ENCODE data around the gene DIS3L2.
"Not testable (repeated sequence)": the region's sequence is repeated elsewhere in the genome, so short reads cannot be mapped to it uniquely, and the experiment has no call there.

The DIS3L2 gene

DNA sequence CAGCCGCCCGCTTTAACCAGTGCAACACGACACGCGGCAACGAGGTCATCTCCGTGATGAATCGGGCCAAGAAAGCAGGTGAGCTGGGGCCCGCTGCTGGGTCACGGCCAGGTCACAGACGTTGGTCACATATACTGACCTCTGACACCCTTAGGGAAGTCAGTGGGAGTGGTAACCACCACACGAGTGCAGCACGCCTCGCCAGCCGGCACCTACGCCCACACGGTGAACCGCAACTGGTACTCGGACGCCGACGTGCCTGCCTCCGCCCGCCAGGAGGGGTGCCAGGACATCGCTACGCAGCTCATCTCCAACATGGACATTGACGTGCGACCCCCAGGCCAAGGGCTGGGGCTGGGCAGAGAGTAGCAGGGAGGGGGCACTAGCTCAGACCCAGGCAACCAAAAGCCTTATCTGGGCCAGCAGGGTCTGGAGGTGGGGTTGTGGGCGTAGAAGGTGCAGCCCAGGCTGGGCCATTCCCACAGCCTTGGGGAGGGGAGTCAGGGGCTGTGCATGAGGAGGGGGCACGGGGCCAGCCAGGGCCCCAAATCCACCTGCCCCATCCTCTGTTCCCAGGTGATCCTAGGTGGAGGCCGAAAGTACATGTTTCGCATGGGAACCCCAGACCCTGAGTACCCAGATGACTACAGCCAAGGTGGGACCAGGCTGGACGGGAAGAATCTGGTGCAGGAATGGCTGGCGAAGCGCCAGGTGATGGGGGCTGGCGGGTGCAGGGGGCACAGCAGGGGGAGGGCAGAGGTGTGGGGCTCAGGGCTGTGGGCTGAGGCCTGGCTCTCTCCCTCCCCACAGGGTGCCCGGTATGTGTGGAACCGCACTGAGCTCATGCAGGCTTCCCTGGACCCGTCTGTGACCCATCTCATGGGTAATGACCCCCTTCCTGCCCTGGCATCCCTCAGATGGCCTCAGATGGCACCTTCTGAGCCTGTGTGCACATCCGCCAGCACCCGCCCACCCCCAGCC, 418.4 kb downstream of the DIS3L2 start:
- not testable (repeated sequence) for DNase-seq

DNA sequence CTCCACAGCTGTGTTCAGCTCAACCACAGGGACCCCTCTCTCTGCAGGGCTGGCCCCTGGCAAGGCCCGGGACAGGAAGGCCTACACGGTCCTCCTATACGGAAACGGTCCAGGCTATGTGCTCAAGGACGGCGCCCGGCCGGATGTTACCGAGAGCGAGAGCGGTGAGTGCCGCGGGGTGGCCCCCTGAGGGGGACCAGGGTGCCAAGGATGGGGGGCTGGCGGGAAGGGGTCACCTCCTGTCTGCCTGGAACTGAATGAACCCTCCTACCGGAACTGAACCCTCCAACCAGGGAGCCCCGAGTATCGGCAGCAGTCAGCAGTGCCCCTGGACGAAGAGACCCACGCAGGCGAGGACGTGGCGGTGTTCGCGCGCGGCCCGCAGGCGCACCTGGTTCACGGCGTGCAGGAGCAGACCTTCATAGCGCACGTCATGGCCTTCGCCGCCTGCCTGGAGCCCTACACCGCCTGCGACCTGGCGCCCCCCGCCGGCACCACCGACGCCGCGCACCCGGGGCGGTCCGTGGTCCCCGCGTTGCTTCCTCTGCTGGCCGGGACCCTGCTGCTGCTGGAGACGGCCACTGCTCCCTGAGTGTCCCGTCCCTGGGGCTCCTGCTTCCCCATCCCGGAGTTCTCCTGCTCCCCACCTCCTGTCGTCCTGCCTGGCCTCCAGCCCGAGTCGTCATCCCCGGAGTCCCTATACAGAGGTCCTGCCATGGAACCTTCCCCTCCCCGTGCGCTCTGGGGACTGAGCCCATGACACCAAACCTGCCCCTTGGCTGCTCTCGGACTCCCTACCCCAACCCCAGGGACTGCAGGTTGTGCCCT, 419.9 kb downstream of the DIS3L2 start:
- not testable (repeated sequence) for DNase-seq

DNA sequence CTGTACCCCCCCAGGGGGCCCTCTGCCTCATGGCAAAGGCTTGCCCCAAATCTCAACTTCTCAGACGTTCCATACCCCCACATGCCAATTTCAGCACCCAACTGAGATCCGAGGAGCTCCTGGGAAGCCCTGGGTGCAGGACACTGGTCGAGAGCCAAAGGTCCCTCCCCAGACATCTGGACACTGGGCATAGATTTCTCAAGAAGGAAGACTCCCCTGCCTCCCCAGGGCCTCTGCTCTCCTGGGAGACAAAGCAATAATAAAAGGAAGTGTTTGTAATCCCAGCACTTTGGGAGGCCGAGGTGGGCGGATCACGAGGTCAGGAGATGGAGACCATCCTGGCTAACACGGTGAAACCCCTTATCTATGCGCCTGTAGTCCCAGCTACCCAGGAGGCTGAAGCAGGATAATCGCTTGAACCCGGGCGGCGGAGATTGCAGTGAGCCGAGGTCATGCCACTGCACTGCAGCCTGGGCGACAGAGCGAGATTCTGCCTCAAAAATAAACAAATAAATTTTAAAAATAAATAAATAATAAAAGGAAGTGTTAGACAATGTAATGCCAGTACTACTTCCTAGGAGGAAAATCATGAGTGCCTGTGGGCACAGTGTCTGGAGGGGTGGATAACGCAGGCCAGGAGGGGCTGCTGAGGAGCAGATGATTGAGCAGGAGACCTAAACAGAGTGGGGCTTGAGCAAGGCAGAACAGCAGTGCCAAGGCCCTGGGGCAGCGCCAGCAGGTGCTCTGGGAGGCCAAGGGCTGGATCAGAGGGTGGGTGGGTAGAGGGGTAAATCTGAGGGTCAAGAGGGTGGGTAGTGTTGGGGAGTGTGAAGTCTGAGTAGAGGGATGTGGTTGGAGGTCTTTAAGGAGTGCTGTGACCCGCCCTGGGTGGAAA, 421.1 kb downstream of the DIS3L2 start:
- no peak for DNase-seq

DNA sequence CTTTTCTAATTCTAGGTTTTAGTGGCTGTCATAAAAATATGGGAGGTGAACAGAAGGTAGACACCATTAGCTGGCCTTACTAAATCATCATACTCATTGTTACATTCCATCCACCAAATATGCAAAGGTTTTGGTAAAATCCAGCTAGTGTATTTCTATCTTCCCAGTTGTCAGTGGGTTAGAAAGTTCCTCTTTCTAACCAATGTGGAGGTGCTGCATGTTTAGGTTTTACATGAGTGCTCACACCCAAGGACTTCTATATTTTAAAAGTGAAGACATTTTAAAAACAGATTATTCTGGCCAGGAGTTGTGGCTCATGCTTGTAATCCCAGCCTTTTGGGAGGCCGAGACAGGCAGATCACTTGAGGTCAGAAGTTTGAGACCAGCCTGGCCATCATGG, 423.0 kb downstream of the DIS3L2 start:
- no peak for DNase-seq

DNA sequence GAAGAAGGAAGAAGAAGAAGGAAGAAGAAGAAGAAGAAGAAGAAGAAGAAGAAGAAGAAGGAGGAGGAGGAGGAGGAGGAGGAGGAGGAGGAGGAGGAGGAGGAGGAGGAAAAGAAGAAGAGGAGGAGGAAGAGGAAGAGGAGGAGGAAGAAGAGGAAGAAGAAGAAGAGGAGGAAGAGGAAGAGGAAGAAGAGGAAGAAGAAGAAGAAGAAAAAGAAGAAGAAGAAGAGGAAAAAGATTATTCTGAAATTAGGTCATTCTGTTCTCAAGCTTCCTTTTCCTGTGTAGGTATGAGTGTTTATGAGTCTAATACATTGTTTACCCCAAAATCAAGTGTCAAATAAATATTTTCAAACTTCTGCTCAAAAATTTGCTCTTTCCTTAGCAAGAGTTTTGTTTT, 423.5 kb downstream of the DIS3L2 start:
- not testable (repeated sequence) for DNase-seq

DNA sequence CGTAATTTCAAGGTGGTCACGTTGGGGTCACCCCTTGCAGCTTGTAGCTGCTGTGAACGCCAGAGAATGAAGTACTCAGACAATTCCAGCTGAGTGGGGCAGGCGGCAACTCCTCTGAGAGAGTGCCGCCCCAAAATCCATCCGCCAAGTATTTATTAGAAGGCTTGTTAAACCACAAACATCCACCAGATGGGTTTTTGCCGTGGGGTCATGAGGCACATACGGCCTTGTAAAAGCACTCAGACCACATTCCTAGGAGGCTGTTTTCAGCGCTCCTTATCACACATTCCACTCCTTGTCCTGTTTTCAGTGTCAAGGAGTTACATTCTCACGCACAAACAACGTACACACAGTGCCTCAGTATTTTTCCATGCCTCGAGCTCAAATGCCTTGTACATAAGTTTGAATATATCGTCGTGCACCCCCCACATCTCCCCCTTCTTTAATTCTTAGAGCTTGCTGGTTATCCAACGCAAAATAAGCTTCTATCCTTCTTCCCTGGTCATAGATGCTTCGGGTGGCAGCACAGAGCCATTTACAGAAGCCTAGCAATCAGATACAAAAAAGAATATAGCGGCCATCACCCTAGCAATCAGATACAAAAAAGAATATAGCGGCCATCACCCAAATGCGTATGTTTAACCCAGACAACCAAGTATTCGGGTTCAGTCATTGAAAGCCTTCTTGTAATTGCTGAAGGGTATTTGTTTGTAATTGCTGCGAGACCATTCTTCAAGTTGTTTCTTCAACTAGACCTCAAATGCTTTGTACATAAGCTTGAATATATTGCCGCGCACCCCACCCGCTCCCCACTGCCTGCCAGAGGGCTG, 424.4 kb downstream of the DIS3L2 start:
- DNase-seq, result no peak

DNA sequence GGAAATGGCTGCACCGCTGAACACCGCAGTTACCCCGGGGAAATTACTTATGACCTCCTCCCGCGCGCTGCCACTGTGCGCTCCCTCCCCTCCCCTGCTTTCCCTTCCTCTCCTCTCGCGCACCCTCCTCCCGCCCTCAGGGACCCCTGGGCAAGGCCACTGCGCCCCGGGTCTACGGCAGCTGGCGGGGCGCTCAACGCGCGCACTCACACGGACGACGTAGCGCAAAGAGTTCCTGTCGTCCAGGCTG, 424.9 kb downstream of the DIS3L2 start:
- DNase-seq, result no peak
